CMK (cell line): ENCODE measurements around the gene SORBS1.
"Not testable (repeated sequence)": the region's sequence is repeated elsewhere in the genome, so short reads cannot be mapped to it uniquely, and the experiment has no call there.

ENCODE experiments used
- DNase-seq: peaks from one replicate; pipeline ENCODE4 v3.0.0-alpha.2; 2010; ENCODE audit warnings: low read depth

Gene SORBS1

GRCh38 chr10:95388539-95388938, 172.6 kb downstream of the SORBS1 start:
- no peak for DNase-seq

- DNase-seq = no peak
These were observed 173.1 kb downstream of the SORBS1 start for GRCh38 chr10:95388109-95388471.

GRCh38 chr10:95384011-95384704, 177.0 kb downstream of the SORBS1 start:
- DNase-seq = no peak

GRCh38 chr10:95382596-95382995, 178.6 kb downstream of the SORBS1 start:
- DNase-seq = no peak

- DNase-seq = no peak
These were observed 179.0 kb downstream of the SORBS1 start for GRCh38 chr10:95382174-95382573.

- no peak for DNase-seq
These were observed 183.2 kb downstream of the SORBS1 start for GRCh38 chr10:95377950-95378349.

- no peak for DNase-seq
These were observed 185.8 kb downstream of the SORBS1 start for GRCh38 chr10:95375418-95375817.

GRCh38 chr10:95374597-95375209, 186.5 kb downstream of the SORBS1 start:
- DNase-seq = peak; percentile 76

GRCh38 chr10:95373660-95374059, 187.5 kb downstream of the SORBS1 start:
- no peak for DNase-seq

GRCh38 chr10:95364342-95364741, 196.8 kb downstream of the SORBS1 start:
- DNase-seq = no peak

GRCh38 chr10:95363303-95363912, 197.8 kb downstream of the SORBS1 start:
- DNase-seq = peak; percentile 36

- peak; percentile 41 for DNase-seq
These were observed 201.0 kb downstream of the SORBS1 start for GRCh38 chr10:95360122-95360714.

- DNase-seq = no peak
These were observed 201.7 kb downstream of the SORBS1 start for GRCh38 chr10:95359466-95359865.

- no peak for DNase-seq
These were observed 204.8 kb downstream of the SORBS1 start for GRCh38 chr10:95356190-95356955.

- DNase-seq = no peak
These were observed 205.9 kb downstream of the SORBS1 start for GRCh38 chr10:95355301-95355700.

GRCh38 chr10:95354110-95354509, 207.1 kb downstream of the SORBS1 start:
- no peak for DNase-seq

GRCh38 chr10:95353123-95353522, 208.0 kb downstream of the SORBS1 start:
- DNase-seq = no peak

GRCh38 chr10:95352684-95353083, 208.5 kb downstream of the SORBS1 start:
- no peak for DNase-seq

- DNase-seq = no peak
These were observed 210.3 kb downstream of the SORBS1 start for GRCh38 chr10:95350830-95351228.

GRCh38 chr10:95350219-95350829, 210.8 kb downstream of the SORBS1 start:
- DNase-seq = no peak

GRCh38 chr10:95347402-95347766, 213.8 kb downstream of the SORBS1 start:
- DNase-seq = not testable (repeated sequence)
